Measurements from ENCODE around the gene LHPP.

GRCh38 chr10:124510759-124511158, 49.1 kb downstream of the LHPP start:
- TF ChIP-seq CTCF (conservative IDR thresholded peaks at IDR 0.05): no peak
- no peak for TF ChIP-seq EZH2 (IDR thresholded peaks at IDR 0.05; ENCODE audit: low read depth)
